Suprapubic skin (tissue), 4 donors: ENCODE results near the gene UACA. TPM values are rescaled to one million over a fixed set of nuclear protein-coding genes. Genes with fewer than 3 reads are reported as not detected.

Source experiments
- DNase-seq, 2 donors: peaks; one replicate each; pipeline ENCODE4 v3.0.0-alpha.2; 2019; ENCODE audit warnings: low spot score in 2 of 2
- H3K27ac ChIP-seq: fragments of 200-600 bp; sonication (generic); one replicate; pipeline ENCODE4 v1.5.1; 2019
- H3K27me3 ChIP-seq: fragments of 200-600 bp; sonication (generic); one replicate; pipeline ENCODE4 v1.5.1; 2019
- H3K36me3 ChIP-seq: fragments of 200-600 bp; sonication (generic); one replicate; pipeline ENCODE4 v1.5.1; 2019
- H3K4me1 ChIP-seq: fragments of 200-600 bp; sonication (generic); one replicate; pipeline ENCODE4 v1.5.1; 2019
- H3K4me3 ChIP-seq: fragments of 200-600 bp; sonication (generic); one replicate; pipeline ENCODE4 v1.5.1; 2019; ENCODE audit warnings: mild to moderate bottlenecking
- H3K9me3 ChIP-seq: fragments of 200-600 bp; sonication (generic); one replicate; pipeline ENCODE4 v1.5.1; 2019
- CTCF ChIP-seq, 2 donors: fragments of 200-600 bp in 1 of 2; fragments of 450-650 bp in 1 of 2; sonication (generic) in 1 of 2; IDR thresholded peaks; one replicate each; pipeline ENCODE4 v1.5.1; 2016 to 2019; ENCODE audit warnings: antibody characterized with exemption in 2 of 2, mild to moderate bottlenecking in 1 of 2, moderate library complexity in 1 of 2
- EP300 ChIP-seq: sonication (generic); formaldehyde crosslinking; IDR thresholded peaks from one replicate; pipeline ENCODE4 v1.6.1; 2017; ENCODE audit warnings: antibody characterized with exemption
- POLR2A ChIP-seq, 2 donors: fragments of 450-650 bp; IDR thresholded peaks; one replicate each; pipeline ENCODE4 v1.6.1; 2017; ENCODE audit warnings: antibody characterized with exemption in 2 of 2, mild to moderate bottlenecking in 2 of 2, moderate library complexity in 2 of 2
- POLR2AphosphoS5 ChIP-seq, 3 donors: sonication (generic); formaldehyde crosslinking; IDR thresholded peaks; one replicate each; pipeline ENCODE4 v1.6.1; 2017; ENCODE audit warnings: antibody characterized with exemption in 3 of 3
- WGBS: methylation state at CpG from one replicate; pipeline ENCODE4 v1.1.5; 2018; 5-methylcytosine and 5-hydroxymethylcytosine counted together
- total RNA-seq, 4 donors: library from RNA; depleted of rRNA; stranded (reverse); fragments of >200 nt; gene quantifications; one replicate each; pipeline ENCODE4 v1.1.0, GENCODE V29; 2016

The UACA gene
- total RNA-seq, 4 donors from 2014 or later: 23.4 to 97.8 (median 27.2) TPM

- whole genome bisulfite sequencing: 26% methylated on average over 3 of the region's 3 CpGs
- no peak for TF ChIP-seq CTCF (IDR thresholded peaks at IDR 0.05)
- TF ChIP-seq POLR2A (IDR thresholded peaks at IDR 0.05): no peak
- TF ChIP-seq EP300: no peak
- no peak for TF ChIP-seq POLR2AphosphoS5 (IDR thresholded peaks at IDR 0.05)
- Histone ChIP-seq H3K4me3 (no peak overlapping the region), H3K27me3 (no peaks in the 10 kb centered on the region), H3K27ac (no peak overlapping the region), H3K4me1 (peaks cover 64% of the 10 kb centered on the region), H3K9me3 (no peaks in the 10 kb centered on the region), H3K36me3 (no peaks in the 10 kb centered on the region)
- DNase-seq: no peak
Measured at GRCh38 chr15:70714565-70714964, 48.8 kb downstream of the UACA start.

GRCh38 chr15:70714015-70714414 is 49.3 kb downstream of the UACA start:
- 34% methylated on average over 2 of the region's 2 CpGs for WGBS
- Histone ChIP-seq H3K9me3 (no peaks in the 10 kb centered on the region), H3K4me3 (no peak overlapping the region), H3K36me3 (no peaks in the 10 kb centered on the region), H3K4me1 (peaks cover 64% of the 10 kb centered on the region), H3K27ac (peak overlapping the region; percentile 48), H3K27me3 (no peaks in the 10 kb centered on the region)
- TF ChIP-seq EP300 (no peak), POLR2AphosphoS5 (IDR thresholded peaks at IDR 0.05) (no peak), POLR2A (IDR thresholded peaks at IDR 0.05) (no peak), CTCF (IDR thresholded peaks at IDR 0.05) (no peak)
- no peak for DNase-seq

- H3K4me1 ChIP-seq: peaks cover 49% of the 10 kb centered on the region
- no peaks in the 10 kb centered on the region for H3K9me3 ChIP-seq
- H3K36me3 ChIP-seq: no peaks in the 10 kb centered on the region
- DNase-seq: no peak
- H3K27me3 ChIP-seq: no peaks in the 10 kb centered on the region
- WGBS: 81% methylated on average over 3 of the region's 3 CpGs
- H3K4me3 ChIP-seq: no peak overlapping the region
- no peak overlapping the region for H3K27ac ChIP-seq
- TF ChIP-seq POLR2AphosphoS5 (IDR thresholded peaks at IDR 0.05): no peak
- no peak for TF ChIP-seq CTCF (IDR thresholded peaks at IDR 0.05)
- no peak for TF ChIP-seq POLR2A (IDR thresholded peaks at IDR 0.05)
- TF ChIP-seq EP300: no peak
Measured at GRCh38 chr15:70712271-70712670, 51.1 kb downstream of the UACA start.

GRCh38 chr15:70710714-70711113 is 52.6 kb downstream of the UACA start:
- WGBS: 96% methylated on average over 5 of the region's 5 CpGs
- peaks cover 34% of the 10 kb centered on the region for H3K4me1 ChIP-seq

GRCh38 chr15:70708839-70709238 is 54.5 kb downstream of the UACA start:
- Histone ChIP-seq H3K9me3 (no peaks in the 10 kb centered on the region), H3K4me3 (no peak overlapping the region), H3K27me3 (no peaks in the 10 kb centered on the region), H3K36me3 (no peaks in the 10 kb centered on the region), H3K27ac (no peak overlapping the region), H3K4me1 (peaks cover 20% of the 10 kb centered on the region)
- no peak for TF ChIP-seq CTCF (IDR thresholded peaks at IDR 0.05)
- no peak for TF ChIP-seq EP300
- TF ChIP-seq POLR2AphosphoS5 (IDR thresholded peaks at IDR 0.05): no peak
- TF ChIP-seq POLR2A (IDR thresholded peaks at IDR 0.05): no peak
- WGBS: 52% methylated on average over 3 of the region's 3 CpGs
- DNase-seq: no peak

More at GRCh38 chr15:70710714-70711113, 52.6 kb downstream of the UACA start:
- H3K27ac ChIP-seq: no peak overlapping the region
- H3K4me3 ChIP-seq: no peak overlapping the region
- TF ChIP-seq POLR2A (IDR thresholded peaks at IDR 0.05) (no peak), EP300 (no peak), POLR2AphosphoS5 (IDR thresholded peaks at IDR 0.05) (no peak), CTCF (IDR thresholded peaks at IDR 0.05) (no peak)
- H3K27me3 ChIP-seq: no peaks in the 10 kb centered on the region
- no peaks in the 10 kb centered on the region for H3K36me3 ChIP-seq
- H3K9me3 ChIP-seq: no peaks in the 10 kb centered on the region
- no peak for DNase-seq
